Upper lobe of right lung (tissue), 1 donor: ENCODE results near the gene KCTD21. TPM values are rescaled to one million over a fixed set of nuclear protein-coding genes. Genes with fewer than 3 reads are reported as not detected.

Source experiments
- ATAC-seq: fragments of 200-7000 bp; cut with Tn5 transposase; one replicate; pipeline ENCODE4 v1.9.1; 2020; ENCODE audit warnings: mild to moderate bottlenecking, moderate library complexity
- DNase-seq: peaks from one replicate; pipeline ENCODE4 v3.0.0-alpha.2; 2020
- H3K27ac ChIP-seq: fragments of 200-600 bp; one replicate; pipeline ENCODE4 v1.8.0; 2022
- H3K27me3 ChIP-seq: fragments of 200-600 bp; one replicate; pipeline ENCODE4 v1.8.0; 2022; ENCODE audit warnings: mild to moderate bottlenecking
- H3K36me3 ChIP-seq: fragments of 200-600 bp; one replicate; pipeline ENCODE4 v1.8.0; 2022
- H3K4me1 ChIP-seq: fragments of 200-600 bp; one replicate; pipeline ENCODE4 v1.8.0; 2022
- H3K4me3 ChIP-seq: fragments of 200-600 bp; one replicate; pipeline ENCODE4 v1.8.0; 2022; ENCODE audit warnings: mild to moderate bottlenecking
- H3K9me3 ChIP-seq: fragments of 200-600 bp; one replicate; pipeline ENCODE4 v1.8.0; 2022
- CTCF ChIP-seq: fragments of 200-600 bp; IDR thresholded peaks from one replicate; pipeline ENCODE4 v1.8.0; 2022; ENCODE audit warnings: antibody characterized with exemption
- intact Hi-C: fragments of 100-400 bp; cut with DNase I; formaldehyde crosslinking; loops from one replicate; pipeline ENCODE4 v1.11.0; 2022
- total RNA-seq: library from RNA; stranded (reverse); fragmentation: NEBNext Ultra II Directional; extraction: Animal tissue kit (Norgen Biotek cat#: 25700); gene quantifications from one replicate; pipeline ENCODE4 v1.2.1, GENCODE V29; 2021
- donor health status: DM: no; HTN: yes; CAD: no; lungs with severe emphysema.

Gene KCTD21
- total RNA-seq, 1 donor from 2014 or later = 10.9 TPM

GRCh38 chr11:78139422-78140391, 48.7 kb downstream of the KCTD21 start, which contains the start of gene ALG8:
Gene ALG8 (minus strand): TSS chr11:78139626. CDS start chr11:78139588, 38 bp downstream.
- H3K4me1 ChIP-seq = peaks cover 16% of the 10 kb centered on the region
- H3K36me3 ChIP-seq = no peaks in the 10 kb centered on the region
- intact Hi-C loops = no loop called here
- peak within 1 kb of the TSS; percentile 82 for H3K4me3 ChIP-seq
- peak within 1 kb of the TSS; percentile 84 for H3K27ac ChIP-seq
- TF ChIP-seq CTCF = no peak
- ATAC-seq = peak; percentile 100
- no peaks in the 10 kb centered on the region for H3K27me3 ChIP-seq
- H3K9me3 ChIP-seq = no peaks in the 10 kb centered on the region
- peak; percentile 98 for DNase-seq

GRCh38 chr11:78138694-78139421, 49.6 kb downstream of the KCTD21 start:
- DNase-seq = no peak
- Histone ChIP-seq H3K4me3 (peak overlapping the region; percentile 82), H3K27ac (peak overlapping the region; percentile 84), H3K36me3 (no peaks in the 10 kb centered on the region), H3K9me3 (no peaks in the 10 kb centered on the region), H3K27me3 (no peaks in the 10 kb centered on the region), H3K4me1 (peaks cover 16% of the 10 kb centered on the region)
- peak; percentile 36 for ATAC-seq
- intact Hi-C loops = no loop called here
- no peak for TF ChIP-seq CTCF

DNA sequence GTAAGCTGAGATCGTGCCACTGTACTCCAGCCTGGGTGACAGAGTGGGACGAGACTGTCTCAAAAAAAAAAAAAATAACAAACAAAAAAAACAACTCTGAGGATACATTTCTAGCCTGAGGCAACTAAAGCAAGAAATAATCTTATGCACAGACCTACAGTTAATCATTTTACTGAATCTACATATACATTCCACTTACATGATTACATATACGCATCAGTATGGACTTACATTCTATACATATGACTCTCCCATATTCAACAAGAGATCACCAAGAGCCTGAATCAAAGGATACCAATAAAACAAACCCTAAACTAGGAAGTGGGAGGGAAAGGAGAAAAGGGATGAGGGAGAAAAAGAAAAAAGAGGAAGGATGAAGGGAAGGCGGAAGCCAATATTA, 50.1 kb downstream of the KCTD21 start:
- DNase-seq (no peak), ATAC-seq (no peak)
- Histone ChIP-seq H3K9me3 (no peaks in the 10 kb centered on the region), H3K27ac (no peak overlapping the region), H3K4me3 (peak overlapping the region; percentile 82), H3K4me1 (peaks cover 16% of the 10 kb centered on the region), H3K27me3 (no peaks in the 10 kb centered on the region), H3K36me3 (no peaks in the 10 kb centered on the region)
- TF ChIP-seq CTCF = no peak
- intact Hi-C loops = no loop called here

- DNase-seq (no peak), ATAC-seq (no peak)
- Histone ChIP-seq H3K9me3 (no peaks in the 10 kb centered on the region), H3K4me1 (no peaks in the 10 kb centered on the region), H3K27me3 (no peaks in the 10 kb centered on the region), H3K4me3 (no peak overlapping the region), H3K27ac (no peak overlapping the region), H3K36me3 (no peaks in the 10 kb centered on the region)
- intact Hi-C loops = no loop called here
- TF ChIP-seq CTCF = no peak
Measured at GRCh38 chr11:78132475-78132874, 56.0 kb downstream of the KCTD21 start.

DNA sequence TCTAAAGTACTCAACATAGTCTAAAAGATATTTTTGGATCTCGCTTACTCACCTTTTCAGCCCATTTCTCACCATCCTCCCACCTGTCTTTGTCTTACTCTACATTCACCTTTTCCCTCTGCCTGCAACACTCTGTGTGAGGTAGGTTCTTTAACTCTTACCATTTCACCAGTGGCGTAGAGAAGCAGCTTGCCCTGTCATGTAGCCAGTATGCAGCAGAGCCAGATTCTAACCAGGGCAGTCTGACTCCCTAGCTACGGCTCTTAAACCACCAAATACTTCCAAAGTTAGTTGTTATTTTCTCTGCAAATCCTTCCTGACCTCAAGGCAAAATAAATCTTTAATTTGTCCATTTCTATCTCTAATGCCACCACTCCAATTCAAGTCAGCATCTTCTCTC, 56.5 kb downstream of the KCTD21 start:
- H3K4me3 ChIP-seq = no peak overlapping the region
- no peak for TF ChIP-seq CTCF
- DNase-seq = no peak
- no peaks in the 10 kb centered on the region for H3K9me3 ChIP-seq
- no peaks in the 10 kb centered on the region for H3K4me1 ChIP-seq
- intact Hi-C loops = no loop called here
- no peak for ATAC-seq
- no peaks in the 10 kb centered on the region for H3K36me3 ChIP-seq
- H3K27me3 ChIP-seq = no peaks in the 10 kb centered on the region
- no peak overlapping the region for H3K27ac ChIP-seq
